Measurements from ENCODE around the gene GPR183. TPM values are rescaled to one million over a fixed set of nuclear protein-coding genes. Genes with fewer than 3 reads are reported as not detected.

Gene GPR183
- total RNA-seq, 1 experiment from 2014 or later = 0.30 TPM

DNA sequence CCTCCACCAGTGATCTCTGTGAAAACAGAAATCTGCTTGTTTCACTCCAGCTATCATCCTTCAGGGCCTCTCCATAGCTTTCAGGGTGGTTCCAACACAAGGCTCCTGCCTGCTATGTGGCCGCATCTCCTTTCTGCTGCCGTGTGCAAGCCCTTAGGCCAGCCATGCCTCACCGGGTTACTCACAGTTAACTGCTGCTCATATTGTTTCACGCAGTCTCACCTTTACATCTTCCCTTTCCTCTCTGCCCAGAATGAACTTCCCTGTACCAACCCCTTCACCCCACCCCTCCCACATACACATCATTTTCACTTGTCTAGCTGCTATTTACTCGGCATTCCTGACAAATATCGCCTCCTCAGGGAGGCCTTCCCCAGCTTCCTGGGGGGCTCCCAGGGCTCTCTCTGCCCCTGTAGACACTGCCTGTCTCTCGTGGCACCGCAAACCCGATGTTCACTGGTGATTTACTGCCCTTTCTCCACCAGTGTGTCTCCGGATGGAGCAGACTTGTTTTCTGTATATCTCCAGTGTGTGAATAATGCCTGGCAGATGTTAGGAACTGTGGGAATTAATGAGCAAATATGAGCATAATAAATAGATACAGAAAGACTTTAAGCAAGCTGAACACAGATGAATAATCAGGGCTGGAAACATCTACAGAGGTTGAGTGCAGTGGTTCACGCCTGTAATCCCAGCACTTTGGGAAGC, 39.3 kb upstream of the GPR183 start:
- H3K27ac ChIP-seq (ENCODE audit: low read depth, low read length) = no peak overlapping the region
- POLR2A ChIA-PET = no interaction called here
- no peaks in the 10 kb centered on the region for H3K27me3 ChIP-seq (ENCODE audit: insufficient read depth, low read length)
- TF ChIP-seq EZH2 (IDR thresholded peaks at IDR 0.05) (no peak), CEBPB (IDR thresholded peaks at IDR 0.05; ENCODE audit: low read depth) (no peak), POLR2A (IDR thresholded peaks at IDR 0.05; ENCODE audit: borderline replicate concordance, extremely low read depth, insufficient read depth, insufficient read length) (no peak), POLR2AphosphoS5 (IDR thresholded peaks at IDR 0.05; ENCODE audit: low read depth, low read length) (no peak), TCF7L2 (IDR thresholded peaks at IDR 0.05; ENCODE audit: borderline replicate concordance, extremely low read depth, insufficient read depth, insufficient read length) (no peak), EGR1 (IDR thresholded peaks at IDR 0.05; ENCODE audit: low read depth) (no peak), EZH2phosphoT487 (IDR thresholded peaks at IDR 0.05; ENCODE audit: borderline replicate concordance) (no peak), CBX3 (IDR thresholded peaks at IDR 0.05; ENCODE audit: low read depth) (no peak), ELF1 (IDR thresholded peaks at IDR 0.05; ENCODE audit: borderline replicate concordance, low read depth) (no peak), ZBTB33 (IDR thresholded peaks at IDR 0.05; ENCODE audit: extremely low read depth, insufficient replicate concordance, low read length) (no peak), ZFX (IDR thresholded peaks at IDR 0.05) (no peak), JUND (IDR thresholded peaks at IDR 0.05) (no peak)
- TF ChIP-seq, protein P1, sequence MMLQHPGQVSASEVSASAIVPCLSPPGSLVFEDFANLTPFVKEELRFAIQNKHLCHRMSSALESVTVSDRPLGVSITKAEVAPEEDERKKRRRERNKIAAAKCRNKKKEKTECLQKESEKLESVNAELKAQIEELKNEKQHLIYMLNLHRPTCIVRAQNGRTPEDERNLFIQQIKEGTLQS (IDR thresholded peaks at IDR 0.05) = no peak
- TF ChIP-seq, protein P2, sequence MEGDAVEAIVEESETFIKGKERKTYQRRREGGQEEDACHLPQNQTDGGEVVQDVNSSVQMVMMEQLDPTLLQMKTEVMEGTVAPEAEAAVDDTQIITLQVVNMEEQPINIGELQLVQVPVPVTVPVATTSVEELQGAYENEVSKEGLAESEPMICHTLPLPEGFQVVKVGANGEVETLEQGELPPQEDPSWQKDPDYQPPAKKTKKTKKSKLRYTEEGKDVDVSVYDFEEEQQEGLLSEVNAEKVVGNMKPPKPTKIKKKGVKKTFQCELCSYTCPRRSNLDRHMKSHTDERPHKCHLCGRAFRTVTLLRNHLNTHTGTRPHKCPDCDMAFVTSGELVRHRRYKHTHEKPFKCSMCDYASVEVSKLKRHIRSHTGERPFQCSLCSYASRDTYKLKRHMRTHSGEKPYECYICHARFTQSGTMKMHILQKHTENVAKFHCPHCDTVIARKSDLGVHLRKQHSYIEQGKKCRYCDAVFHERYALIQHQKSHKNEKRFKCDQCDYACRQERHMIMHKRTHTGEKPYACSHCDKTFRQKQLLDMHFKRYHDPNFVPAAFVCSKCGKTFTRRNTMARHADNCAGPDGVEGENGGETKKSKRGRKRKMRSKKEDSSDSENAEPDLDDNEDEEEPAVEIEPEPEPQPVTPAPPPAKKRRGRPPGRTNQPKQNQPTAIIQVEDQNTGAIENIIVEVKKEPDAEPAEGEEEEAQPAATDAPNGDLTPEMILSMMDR (IDR thresholded peaks at IDR 0.05 in 2 of 3, conservative IDR thresholded peaks at IDR 0.05 in 1 of 3; ENCODE audit: borderline replicate concordance in 1 of 3, insufficient read depth in 1 of 3, low read depth in 2 of 3, low read length in 2 of 3) = no peak
- BruUV-seq (replicated peaks) = no TSS peak
- no peak overlapping the region for H3K4me3 ChIP-seq (replicated peaks in 1 of 2; ENCODE audit: low read depth in 1 of 2, low read length in 2 of 2)
- H3K79me2 ChIP-seq (ENCODE audit: insufficient read depth, low read length) = no peaks in the 10 kb centered on the region
- no peak overlapping the region for H2AFZ ChIP-seq (ENCODE audit: low read depth, low read length, poor library complexity, severe bottlenecking)
- intact Hi-C loops (cut with micrococcal nuclease) = no loop called here
- ATAC-seq = no peak
- no peak overlapping the region for H3K4me2 ChIP-seq (ENCODE audit: low read length)
- H3K9me3 ChIP-seq (ENCODE audit: control insufficient read depth in 1 of 2, insufficient read depth in 1 of 2, low read depth in 1 of 2, low read length in 2 of 2) = no peaks in the 10 kb centered on the region
- no peaks in the 10 kb centered on the region for H3K9me2 ChIP-seq (ENCODE audit: insufficient read depth)
- CTCF ChIA-PET = no interaction called here
- H3K36me3 ChIP-seq (ENCODE audit: control insufficient read depth in 1 of 2, insufficient read depth in 2 of 2, low read length in 2 of 2) = peaks cover 6% of the 10 kb centered on the region in 2 experiments; a peak in 3 of 4 replicates
- H4K20me1 ChIP-seq (ENCODE audit: insufficient read depth) = no peaks in the 10 kb centered on the region
- H3K4me1 ChIP-seq (ENCODE audit: control insufficient read depth in 1 of 2, insufficient read depth in 2 of 2, low read length in 2 of 2) = no peaks in the 10 kb centered on the region
- RAD21 ChIA-PET (ENCODE audit: low non-redundant PET in 1 of 2, low total read pairs in 2 of 2, uncharacterized antibody in 2 of 2, unreplicated experiment in 2 of 2) = no interaction called here
- no peak overlapping the region for H3K9ac ChIP-seq (ENCODE audit: low read length)
- no peak for DNase-seq (ENCODE audit: low read depth, low spot score)

Data from HCT116 (cell line).